Measurements from ENCODE around the gene MKS1. TPM values are rescaled to one million over a fixed set of nuclear protein-coding genes. Genes with fewer than 3 reads are reported as not detected.

MKS1 gene
- total RNA-seq, 4 donors from 2014 or later, result 11.0 to 25.1 (median 17.2) TPM

- DNase-seq (ENCODE audit: low spot score in 2 of 2), result no peak
- Histone ChIP-seq H3K27ac (no peak overlapping the region), H3K36me3 (no peaks in the 10 kb centered on the region), H3K4me3 (no peak overlapping the region), H3K9me3 (no peaks in the 10 kb centered on the region), H3K27me3 (peaks cover 29% of the 10 kb centered on the region), H3K4me1 (no peaks in the 10 kb centered on the region)
- TF ChIP-seq POLR2AphosphoS5 (IDR thresholded peaks at IDR 0.05), result no peak
- TF ChIP-seq POLR2A (IDR thresholded peaks at IDR 0.05), result no peak
- no peak for TF ChIP-seq EP300 (IDR thresholded peaks at IDR 0.05)
- TF ChIP-seq, protein P1, sequence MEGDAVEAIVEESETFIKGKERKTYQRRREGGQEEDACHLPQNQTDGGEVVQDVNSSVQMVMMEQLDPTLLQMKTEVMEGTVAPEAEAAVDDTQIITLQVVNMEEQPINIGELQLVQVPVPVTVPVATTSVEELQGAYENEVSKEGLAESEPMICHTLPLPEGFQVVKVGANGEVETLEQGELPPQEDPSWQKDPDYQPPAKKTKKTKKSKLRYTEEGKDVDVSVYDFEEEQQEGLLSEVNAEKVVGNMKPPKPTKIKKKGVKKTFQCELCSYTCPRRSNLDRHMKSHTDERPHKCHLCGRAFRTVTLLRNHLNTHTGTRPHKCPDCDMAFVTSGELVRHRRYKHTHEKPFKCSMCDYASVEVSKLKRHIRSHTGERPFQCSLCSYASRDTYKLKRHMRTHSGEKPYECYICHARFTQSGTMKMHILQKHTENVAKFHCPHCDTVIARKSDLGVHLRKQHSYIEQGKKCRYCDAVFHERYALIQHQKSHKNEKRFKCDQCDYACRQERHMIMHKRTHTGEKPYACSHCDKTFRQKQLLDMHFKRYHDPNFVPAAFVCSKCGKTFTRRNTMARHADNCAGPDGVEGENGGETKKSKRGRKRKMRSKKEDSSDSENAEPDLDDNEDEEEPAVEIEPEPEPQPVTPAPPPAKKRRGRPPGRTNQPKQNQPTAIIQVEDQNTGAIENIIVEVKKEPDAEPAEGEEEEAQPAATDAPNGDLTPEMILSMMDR (IDR thresholded peaks at IDR 0.05), result no peak
- 69% methylated on average over 5 of the region's 5 CpGs for WGBS
These were observed 23.4 kb downstream of the MKS1 start for GRCh38 chr17:58195518-58196123.

DNA sequence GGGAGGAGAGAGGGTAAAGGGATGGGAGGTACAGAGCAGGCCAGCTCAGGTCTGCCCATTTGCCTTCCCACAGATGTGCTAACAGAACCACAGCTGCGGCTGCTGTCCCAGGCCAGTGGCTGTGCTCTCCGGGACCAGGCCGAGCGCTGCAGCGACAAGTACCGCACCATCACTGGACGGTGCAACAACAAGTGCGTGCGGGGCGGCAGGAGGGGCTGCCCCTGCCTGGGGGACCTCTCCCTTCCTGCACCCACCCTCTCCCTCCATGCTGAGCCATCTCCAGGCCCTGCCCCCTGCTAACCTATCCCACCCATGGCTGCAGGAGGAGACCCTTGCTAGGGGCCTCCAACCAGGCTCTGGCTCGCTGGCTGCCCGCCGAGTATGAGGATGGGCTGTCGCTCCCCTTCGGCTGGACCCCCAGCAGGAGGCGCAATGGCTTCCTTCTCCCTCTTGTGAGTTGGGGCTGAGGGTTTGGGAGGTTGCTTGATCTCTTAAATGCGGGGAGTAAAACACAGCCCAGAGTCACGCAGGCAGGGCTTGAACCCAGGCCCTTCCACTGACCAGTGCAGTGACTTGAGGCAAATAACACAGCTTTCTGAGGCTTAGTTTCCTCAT is 25.3 kb downstream of the MKS1 start:
- H3K27ac ChIP-seq, result no peak overlapping the region
- H3K36me3 ChIP-seq, result no peaks in the 10 kb centered on the region
- no peak for DNase-seq (ENCODE audit: low spot score in 2 of 2)
- no peak overlapping the region for H3K4me3 ChIP-seq
- WGBS, result 74% methylated on average over 6 of the region's 18 CpGs
- peaks cover 21% of the 10 kb centered on the region for H3K27me3 ChIP-seq
- peaks cover 10% of the 10 kb centered on the region for H3K4me1 ChIP-seq
- TF ChIP-seq, protein P1 (IDR thresholded peaks at IDR 0.05), result no peak
- TF ChIP-seq POLR2A (IDR thresholded peaks at IDR 0.05) (no peak), POLR2AphosphoS5 (IDR thresholded peaks at IDR 0.05) (no peak), EP300 (IDR thresholded peaks at IDR 0.05) (no peak)
- no peaks in the 10 kb centered on the region for H3K9me3 ChIP-seq

- Histone ChIP-seq H3K36me3 (no peaks in the 10 kb centered on the region), H3K27ac (no peak within 1 kb of the TSS), H3K4me1 (peaks cover 10% of the 10 kb centered on the region), H3K9me3 (no peaks in the 10 kb centered on the region), H3K27me3 (peaks cover 13% of the 10 kb centered on the region), H3K4me3 (no peak within 1 kb of the TSS)
- WGBS, result 54% methylated on average over 6 of the region's 6 CpGs
- DNase-seq (ENCODE audit: low spot score in 2 of 2), result no peak
- TF ChIP-seq POLR2AphosphoS5 (IDR thresholded peaks at IDR 0.05) (no peak), POLR2A (IDR thresholded peaks at IDR 0.05) (no peak), EP300 (IDR thresholded peaks at IDR 0.05) (no peak)
- TF ChIP-seq, protein P1 (IDR thresholded peaks at IDR 0.05), result no peak
These were observed 26.4 kb downstream of the MKS1 start, which contains the start of gene EPX for GRCh38 chr17:58192612-58193011. TSS of gene EPX (plus strand) at chr17:58192726. CDS start at chr17:58192847, 121 bp downstream.

DNA sequence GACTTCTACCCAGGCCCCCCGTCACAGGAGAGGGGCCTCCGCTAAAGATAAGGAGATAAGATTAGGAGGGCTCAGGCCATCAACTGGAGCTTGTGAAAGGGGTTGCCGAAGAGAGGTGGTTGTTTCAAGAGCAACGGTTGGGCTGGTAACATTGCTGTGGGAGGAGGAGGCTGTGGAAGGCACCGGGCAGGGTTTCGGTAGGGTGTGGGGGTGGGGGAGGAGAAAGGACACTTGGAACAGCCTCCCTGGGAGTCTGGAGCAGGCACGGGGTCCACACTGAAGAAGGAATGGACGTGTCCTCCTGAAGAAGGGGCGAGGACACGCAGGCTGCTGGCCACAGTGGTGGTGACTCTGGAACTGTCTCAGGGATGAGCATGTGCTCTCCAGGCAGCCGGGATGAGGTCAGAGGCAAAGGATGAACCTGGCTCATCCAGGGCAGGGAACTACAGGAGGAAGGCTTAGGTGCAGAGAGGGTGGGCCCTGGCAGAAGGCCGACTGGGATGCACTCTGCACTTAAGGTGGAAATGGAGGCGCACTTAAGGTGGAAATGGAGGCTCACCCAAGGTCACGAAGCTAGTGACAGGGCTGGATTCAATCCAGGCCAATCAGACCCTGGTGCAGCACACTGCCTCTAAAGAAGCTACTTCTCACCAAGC is 27.7 kb downstream of the MKS1 start:
- no peaks in the 10 kb centered on the region for H3K36me3 ChIP-seq
- TF ChIP-seq POLR2AphosphoS5 (IDR thresholded peaks at IDR 0.05), result no peak
- TF ChIP-seq, protein P1 (IDR thresholded peaks at IDR 0.05), result no peak
- no peak for TF ChIP-seq POLR2A (IDR thresholded peaks at IDR 0.05)
- TF ChIP-seq EP300 (IDR thresholded peaks at IDR 0.05), result no peak
- DNase-seq (ENCODE audit: low spot score in 2 of 2), result no peak

More for the DNA sequence above, 27.7 kb downstream of the MKS1 start:
- H3K9me3 ChIP-seq, result no peaks in the 10 kb centered on the region
- peaks cover 10% of the 10 kb centered on the region for H3K4me1 ChIP-seq
- 54% methylated on average over 14 of the region's 14 CpGs for WGBS
- H3K27me3 ChIP-seq, result peaks cover 13% of the 10 kb centered on the region
- H3K27ac ChIP-seq, result no peak overlapping the region
- H3K4me3 ChIP-seq, result no peak overlapping the region
